SU-DHL-6 (cell line): ENCODE results near the gene HACE1.

Source experiments
- H2AFZ ChIP-seq: fragments of 200-600 bp; sonication (generic); 2 replicates; pipeline ENCODE4 v1.6.1; 2014; ENCODE audit warnings: low read depth, mild to moderate bottlenecking, moderate library complexity, mixed read lengths, antibody characterized with exemption, low read length; ENCODE audit not compliant: severe bottlenecking
- H3F3A ChIP-seq: fragments of 200-600 bp; shearing (Covaris generic); 2 replicates; pipeline ENCODE4 v1.6.0; 2016; ENCODE audit warnings: antibody characterized with exemption, mild to moderate bottlenecking; ENCODE audit not compliant: insufficient read depth
- H3K27ac ChIP-seq: fragments of 200-600 bp; sonication (generic); 2 replicates; pipeline ENCODE4 v1.5.1; 2016; ENCODE audit warnings: low read depth, mild to moderate bottlenecking, low read length, moderate library complexity, mixed read lengths
- H3K27me3 ChIP-seq: fragments of 200-600 bp; sonication (generic), shearing (Covaris generic); 2 replicates; pipeline ENCODE4 v1.6.0; 2014; ENCODE audit warnings: mild to moderate bottlenecking, low read length
- H3K36me3 ChIP-seq: fragments of 200-600 bp; sonication (generic); 2 replicates; pipeline ENCODE4 v1.6.1; 2014; ENCODE audit warnings: mild to moderate bottlenecking, low read length, mixed read lengths
- H3K4me2 ChIP-seq: fragments of 300-600, 200-600 bp; shearing (Covaris generic), sonication (generic); 2 replicates; pipeline ENCODE4 v1.6.0; 2014; ENCODE audit warnings: low read length, low read depth, mild to moderate bottlenecking; ENCODE audit not compliant: poor library complexity, severe bottlenecking
- H3K4me3 ChIP-seq: fragments of 200-600 bp; sonication (generic); 2 replicates; pipeline ENCODE4 v1.5.1; 2014; ENCODE audit warnings: antibody characterized with exemption, low read length, mild to moderate bottlenecking, mixed read lengths; ENCODE audit not compliant: insufficient read depth, poor library complexity, severe bottlenecking
- H3K79me2 ChIP-seq: fragments of 200-600 bp; sonication (generic); 2 replicates; pipeline ENCODE4 v1.6.1; 2014; ENCODE audit warnings: mild to moderate bottlenecking, low read length, moderate library complexity; ENCODE audit not compliant: insufficient read depth
- H3K9ac ChIP-seq: fragments of 200-600 bp; sonication (generic); 2 replicates; pipeline ENCODE4 v1.7.0; 2014; ENCODE audit warnings: mild to moderate bottlenecking, low read length
- H3K9me2 ChIP-seq: fragments of 200-600 bp; sonication (generic); replicated peaks from 2 replicates; pipeline ENCODE4 v1.6.1; 2014; ENCODE audit warnings: low read length; ENCODE audit not compliant: insufficient read depth
- H3K9me3 ChIP-seq: fragments of 200-600 bp; sonication (generic); 2 replicates; pipeline ENCODE4 v1.6.1; 2014; ENCODE audit warnings: low read length, mixed read lengths; ENCODE audit not compliant: insufficient read depth
- H4K20me1 ChIP-seq: fragments of 200-600 bp; sonication (generic); 2 replicates; pipeline ENCODE4 v1.6.1; 2014; ENCODE audit warnings: low read depth, mild to moderate bottlenecking, antibody characterized with exemption, low read length, moderate library complexity, mixed read lengths
- CTCF ChIP-seq: fragments of 200-600 bp; sonication (generic); IDR thresholded peaks from one replicate; pipeline ENCODE4 v1.5.1; 2017; ENCODE audit warnings: antibody characterized with exemption, mild to moderate bottlenecking, low read length, moderate library complexity; ENCODE audit not compliant: insufficient read depth, poor library complexity, severe bottlenecking
- EZH2phosphoT487 ChIP-seq: fragments of 200-600 bp; sonication (generic), shearing (Covaris generic); conservative IDR thresholded peaks from 2 replicates; pipeline ENCODE4 v1.6.1; 2018; ENCODE audit warnings: mild to moderate bottlenecking, antibody characterized with exemption, low read length, moderate library complexity, mixed read lengths

The HACE1 gene

GRCh38 chr6:104736545-104736944 is 123.2 kb downstream of the HACE1 start:
- H3K4me3 ChIP-seq = no peak overlapping the region
- H3F3A ChIP-seq = no peaks in the 10 kb centered on the region
- no peak overlapping the region for H2AFZ ChIP-seq
- no peak overlapping the region for H3K9ac ChIP-seq
- no peaks in the 10 kb centered on the region for H3K79me2 ChIP-seq
- H3K9me3 ChIP-seq = no peaks in the 10 kb centered on the region
- no peak overlapping the region for H3K27ac ChIP-seq
- no peaks in the 10 kb centered on the region for H4K20me1 ChIP-seq
- H3K9me2 ChIP-seq = no peaks in the 10 kb centered on the region
- TF ChIP-seq CTCF (no peak), EZH2phosphoT487 (no peak)
- H3K27me3 ChIP-seq = no peaks in the 10 kb centered on the region
- H3K4me2 ChIP-seq = no peak overlapping the region
- no peaks in the 10 kb centered on the region for H3K36me3 ChIP-seq

- Histone ChIP-seq H3K4me3 (no peak overlapping the region), H3K4me2 (no peak overlapping the region), H4K20me1 (no peaks in the 10 kb centered on the region), H3K9me3 (no peaks in the 10 kb centered on the region), H3K27ac (no peak overlapping the region), H3K79me2 (no peaks in the 10 kb centered on the region), H3K27me3 (no peaks in the 10 kb centered on the region), H3F3A (0 out of 2 replicates have a peak, but pooled peaks cover 8% of the 10 kb centered on the region), H3K9ac (no peak overlapping the region), H3K9me2 (no peaks in the 10 kb centered on the region), H3K36me3 (peaks cover 5% of the 10 kb centered on the region; the same call in 1 of the 2 replicates), H2AFZ (no peak overlapping the region)
- TF ChIP-seq CTCF (no peak), EZH2phosphoT487 (no peak)
Measured at GRCh38 chr6:104730450-104730849, 129.3 kb downstream of the HACE1 start.

- Histone ChIP-seq H2AFZ (no peak overlapping the region), H3K4me3 (no peak overlapping the region), H3K4me2 (no peak overlapping the region), H4K20me1 (no peaks in the 10 kb centered on the region), H3K36me3 (peaks cover 5% of the 10 kb centered on the region; the same call in 1 of the 2 replicates), H3K27me3 (no peaks in the 10 kb centered on the region), H3K79me2 (no peaks in the 10 kb centered on the region), H3F3A (0 out of 2 replicates have a peak, but pooled peaks cover 8% of the 10 kb centered on the region), H3K27ac (no peak overlapping the region), H3K9me2 (no peaks in the 10 kb centered on the region), H3K9ac (no peak overlapping the region), H3K9me3 (no peaks in the 10 kb centered on the region)
- TF ChIP-seq CTCF = no peak
- TF ChIP-seq EZH2phosphoT487 = no peak
Measured at GRCh38 chr6:104729433-104729832, 130.3 kb downstream of the HACE1 start.
